SK-MEL-5 (cell line): ENCODE measurements around the gene CDH22. TPM values are rescaled to one million over a fixed set of nuclear protein-coding genes. Genes with fewer than 3 reads are reported as not detected.

Experiments
- DNase-seq: peaks from one replicate; pipeline ENCODE4 v3.0.0-alpha.2; 2016; ENCODE audit warnings: low read depth, low spot score
- in situ Hi-C: cut with HindIII; loops from 2 replicates; pipeline ENCODE4 v1.10.0; 2016; ENCODE audit warnings: low sequenced_read_pairs, high pct_unique_total_duplicates, low pct_unique_long_range_greater_than_20kb
- total RNA-seq: library from RNA; depleted of rRNA; stranded (reverse); fragments of >200 nt; shearing (Covaris generic); gene quantifications from 2 replicates; pipeline ENCODE4 v1.2.3, GENCODE V29; 2014

CDH22 gene
- total RNA-seq, 1 experiment from 2014 or later, result not detected

GRCh38 chr20:46286382-46286781 is 21.9 kb downstream of the CDH22 start:
- DNase-seq, result no peak
- in situ Hi-C loops, result no loop called here

DNA sequence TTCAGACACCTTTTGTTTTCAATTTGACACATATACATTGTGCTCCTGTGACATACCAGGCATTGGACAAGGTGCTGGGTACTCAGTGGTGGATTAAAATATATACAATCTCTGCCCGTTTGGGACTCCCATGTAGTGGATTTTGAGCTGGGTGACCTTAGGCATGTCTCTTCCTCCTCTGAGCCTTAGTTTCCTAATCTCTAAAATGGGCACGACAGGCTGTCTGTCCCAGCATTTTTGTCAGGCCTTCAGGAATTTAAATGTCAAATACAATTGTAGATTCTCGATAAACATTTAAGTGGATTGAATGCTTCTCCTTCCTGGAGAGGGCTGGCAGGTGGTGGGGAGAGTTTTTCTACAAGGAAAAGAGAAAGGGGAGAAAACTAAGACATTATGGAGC is 22.6 kb downstream of the CDH22 start:
- in situ Hi-C loops, result no loop called here
- no peak for DNase-seq

DNA sequence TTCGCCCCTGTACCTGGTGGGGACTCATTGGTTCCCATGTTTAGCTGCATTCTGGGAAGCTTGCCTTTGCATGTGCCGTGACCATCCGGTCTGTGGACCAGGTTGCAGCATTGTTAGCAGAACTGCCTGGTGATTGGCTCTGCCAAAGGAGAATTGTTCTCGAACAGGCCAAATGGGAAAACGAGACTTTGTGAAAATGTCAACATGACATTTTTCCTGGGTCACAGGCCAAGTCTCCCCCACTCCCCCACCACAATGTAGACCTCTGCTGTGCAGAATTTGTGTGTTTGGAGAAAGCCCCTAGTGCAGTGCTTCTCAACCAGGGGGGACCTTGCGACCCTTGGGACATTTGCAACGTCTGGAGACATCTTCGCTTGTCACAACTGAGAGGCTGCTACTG is 23.2 kb downstream of the CDH22 start:
- in situ Hi-C loops, result no loop called here
- DNase-seq, result no peak

DNA sequence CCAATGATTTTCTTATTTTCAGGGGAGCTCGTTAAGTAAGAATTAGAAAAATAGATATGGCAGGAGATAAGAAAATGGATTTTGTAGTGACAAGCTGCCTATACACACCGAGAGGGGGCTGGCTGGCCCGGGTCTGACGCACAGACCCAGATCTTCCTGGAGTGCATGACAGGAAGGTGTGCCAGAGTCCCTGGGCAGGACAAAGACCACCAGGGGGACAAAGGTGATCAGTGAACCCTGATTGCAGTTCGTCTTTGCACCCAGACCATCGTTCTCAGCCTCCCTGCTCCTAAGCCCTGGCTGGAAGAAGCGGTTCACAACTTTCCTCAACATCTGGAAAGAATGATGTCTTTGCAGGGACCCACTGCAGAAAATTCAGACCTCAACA is 24.3 kb downstream of the CDH22 start:
- in situ Hi-C loops, result no loop called here
- DNase-seq, result no peak

GRCh38 chr20:46283426-46284039 is 24.8 kb downstream of the CDH22 start:
- no peak for DNase-seq

GRCh38 chr20:46282669-46283068 is 25.6 kb downstream of the CDH22 start:
- no peak for DNase-seq
- in situ Hi-C loops, result no loop called here

More at GRCh38 chr20:46283426-46284039, 24.8 kb downstream of the CDH22 start:
- in situ Hi-C loops, result no loop called here

DNA sequence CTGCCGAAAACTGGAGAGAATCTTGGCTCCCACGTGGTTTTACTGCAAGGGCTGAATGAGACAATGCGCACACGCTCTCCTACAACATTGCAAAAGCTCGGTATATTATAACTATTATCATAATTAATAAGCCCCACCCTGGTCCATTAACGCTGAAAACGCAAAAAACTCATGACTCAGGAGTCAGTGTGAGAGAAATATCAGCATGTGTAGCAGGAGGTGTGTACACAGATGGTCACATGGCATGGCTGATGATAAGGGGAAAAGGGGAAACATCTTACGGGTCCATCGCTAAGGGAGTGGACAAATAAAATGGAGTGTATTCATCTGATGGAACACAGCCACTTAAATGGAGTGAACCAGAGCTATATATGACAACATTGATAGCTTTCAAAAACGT is 29.2 kb downstream of the CDH22 start:
- no peak for DNase-seq
- in situ Hi-C loops, result no loop called here

- no peak for DNase-seq
- in situ Hi-C loops, result no loop called here
Measured at GRCh38 chr20:46277602-46278001, 30.7 kb downstream of the CDH22 start.

DNA sequence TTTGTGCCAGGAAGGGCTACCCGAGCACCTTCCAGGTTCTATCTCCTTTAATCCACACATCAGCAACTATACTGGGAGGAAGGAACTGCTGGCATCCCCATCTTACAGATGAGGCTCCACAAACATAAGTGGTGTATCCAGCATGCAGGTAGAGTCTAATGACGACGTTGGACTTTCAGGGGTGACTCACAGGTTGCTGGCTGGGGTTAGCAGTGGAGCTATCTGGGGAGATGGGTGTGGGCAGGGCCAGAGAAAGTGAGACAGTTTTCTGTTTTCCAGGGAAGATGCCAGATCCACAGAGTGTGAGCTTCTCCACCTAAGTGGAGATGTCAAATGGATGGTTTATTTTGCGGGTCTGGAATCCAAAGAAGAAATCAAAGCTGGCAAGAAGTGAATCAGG is 31.8 kb downstream of the CDH22 start:
- in situ Hi-C loops, result no loop called here
- no peak for DNase-seq

DNA sequence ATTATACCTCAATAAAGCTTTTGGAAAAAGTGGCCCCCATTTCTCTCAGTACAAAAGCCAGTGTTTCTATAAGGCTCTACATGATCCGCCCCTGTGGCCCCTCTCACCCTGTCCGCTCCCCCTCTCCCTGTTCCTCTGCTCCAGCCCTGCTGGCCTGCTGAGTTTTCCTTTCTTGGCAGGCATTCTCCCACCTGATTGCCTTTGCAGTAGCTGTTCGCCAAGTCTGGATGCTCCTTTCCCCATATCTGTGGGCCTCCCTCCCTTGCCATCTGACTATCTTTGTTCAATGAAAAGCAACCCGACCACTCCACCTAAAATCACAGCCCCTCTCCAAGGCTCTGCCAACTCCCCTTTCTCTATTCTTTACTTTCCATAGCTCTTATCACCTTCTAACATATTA is 33.2 kb downstream of the CDH22 start:
- DNase-seq, result no peak
- in situ Hi-C loops, result no loop called here

DNA sequence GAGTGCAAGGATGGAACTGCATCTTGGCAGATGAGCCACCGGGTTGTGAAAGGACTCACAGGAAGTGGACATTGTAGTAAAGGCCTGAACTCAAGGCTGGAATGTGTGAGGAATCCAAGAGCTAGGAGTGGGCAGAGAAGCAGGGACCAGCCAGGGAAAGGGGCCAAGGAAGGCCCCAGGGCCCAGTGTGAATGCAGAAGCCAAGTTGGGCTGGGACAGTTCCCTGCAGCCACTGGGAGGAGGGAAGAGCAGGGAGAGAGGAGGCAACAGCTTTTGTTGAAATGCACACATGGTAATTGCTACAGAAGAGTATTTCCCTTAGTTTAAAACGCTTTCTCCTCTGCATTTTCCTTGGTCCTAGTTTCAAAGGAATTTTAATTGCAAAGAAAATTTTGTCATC is 34.6 kb downstream of the CDH22 start:
- in situ Hi-C loops, result no loop called here
- no peak for DNase-seq

GRCh38 chr20:46272389-46273047 is 35.8 kb downstream of the CDH22 start:
- no peak for DNase-seq
- in situ Hi-C loops, result no loop called here

- in situ Hi-C loops, result no loop called here
Measured at GRCh38 chr20:46270977-46271744, 37.1 kb downstream of the CDH22 start.

DNA sequence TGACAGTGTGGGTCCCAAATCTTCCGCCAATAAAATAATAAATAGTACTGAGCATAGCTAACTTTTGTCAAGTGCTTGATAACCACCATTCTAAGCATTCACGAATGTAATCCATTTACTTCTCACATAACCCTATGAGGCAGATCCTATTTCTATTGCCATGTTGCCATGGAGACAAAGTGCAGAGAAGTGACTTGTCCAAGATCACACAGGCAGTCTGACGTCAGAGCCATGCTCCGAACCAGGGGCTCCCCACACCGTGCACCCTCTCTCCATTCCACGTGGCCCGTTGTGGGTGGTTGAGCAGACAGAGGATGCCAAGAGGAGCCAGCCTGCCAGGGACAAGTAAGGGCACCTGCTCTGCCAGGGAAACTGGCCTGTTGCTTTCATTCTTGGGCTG is 38.9 kb downstream of the CDH22 start:
- no peak for DNase-seq

More at GRCh38 chr20:46270977-46271744, 37.1 kb downstream of the CDH22 start:
- DNase-seq, result no peak

DNA sequence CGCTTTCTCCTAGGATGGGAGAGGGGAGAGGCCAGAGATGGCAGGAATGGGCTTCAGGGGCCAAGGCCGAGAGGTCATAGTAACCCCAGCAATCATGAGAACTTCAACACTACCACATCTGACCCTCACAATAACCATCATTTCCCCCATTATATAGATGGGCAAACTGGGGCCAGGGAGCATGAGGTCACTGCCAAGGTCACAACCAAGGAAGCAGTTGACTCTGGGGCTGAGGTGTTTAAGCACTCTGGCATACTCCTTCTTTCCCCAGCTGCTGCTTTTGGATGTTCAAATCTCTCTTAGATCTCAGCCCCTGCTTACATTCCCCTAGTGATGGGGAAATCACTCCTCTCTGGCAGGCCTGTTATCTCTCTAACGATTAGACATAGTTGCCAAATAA is 39.6 kb downstream of the CDH22 start:
- in situ Hi-C loops, result no loop called here
- no peak for DNase-seq

More for the DNA sequence above, 38.9 kb downstream of the CDH22 start:
- in situ Hi-C loops, result no loop called here

- in situ Hi-C loops, result no loop called here
- DNase-seq, result no peak
Measured at GRCh38 chr20:46268131-46268614, 40.1 kb downstream of the CDH22 start.

- in situ Hi-C loops, result no loop called here
- DNase-seq, result no peak
Measured at GRCh38 chr20:46267108-46268105, 40.9 kb downstream of the CDH22 start.

- in situ Hi-C loops, result no loop called here
- DNase-seq, result no peak
Measured at GRCh38 chr20:46265539-46265938, 42.8 kb downstream of the CDH22 start.
